ENCODE results near the gene RAB40C. TPM values are rescaled to one million over a fixed set of nuclear protein-coding genes. Genes with fewer than 3 reads are reported as not detected.

The RAB40C gene
- total RNA-seq, 2 donors from 2014 or later, result 11.1 to 13.5 TPM

GRCh38 chr16:558298-559020 lies 31.4 kb upstream of the RAB40C start:
- H3K36me3 ChIP-seq, result peaks cover 5% of the 10 kb centered on the region
- no peak for DNase-seq (ENCODE audit: low spot score)
- H3K4me3 ChIP-seq, result no peak overlapping the region
- H3K27ac ChIP-seq, result no peak overlapping the region
- TF ChIP-seq, protein P1, sequence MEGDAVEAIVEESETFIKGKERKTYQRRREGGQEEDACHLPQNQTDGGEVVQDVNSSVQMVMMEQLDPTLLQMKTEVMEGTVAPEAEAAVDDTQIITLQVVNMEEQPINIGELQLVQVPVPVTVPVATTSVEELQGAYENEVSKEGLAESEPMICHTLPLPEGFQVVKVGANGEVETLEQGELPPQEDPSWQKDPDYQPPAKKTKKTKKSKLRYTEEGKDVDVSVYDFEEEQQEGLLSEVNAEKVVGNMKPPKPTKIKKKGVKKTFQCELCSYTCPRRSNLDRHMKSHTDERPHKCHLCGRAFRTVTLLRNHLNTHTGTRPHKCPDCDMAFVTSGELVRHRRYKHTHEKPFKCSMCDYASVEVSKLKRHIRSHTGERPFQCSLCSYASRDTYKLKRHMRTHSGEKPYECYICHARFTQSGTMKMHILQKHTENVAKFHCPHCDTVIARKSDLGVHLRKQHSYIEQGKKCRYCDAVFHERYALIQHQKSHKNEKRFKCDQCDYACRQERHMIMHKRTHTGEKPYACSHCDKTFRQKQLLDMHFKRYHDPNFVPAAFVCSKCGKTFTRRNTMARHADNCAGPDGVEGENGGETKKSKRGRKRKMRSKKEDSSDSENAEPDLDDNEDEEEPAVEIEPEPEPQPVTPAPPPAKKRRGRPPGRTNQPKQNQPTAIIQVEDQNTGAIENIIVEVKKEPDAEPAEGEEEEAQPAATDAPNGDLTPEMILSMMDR (IDR thresholded peaks at IDR 0.05), result no peak
- H3K4me1 ChIP-seq, result peaks cover 0 to 14% of the 10 kb centered on the region in 2 donors
- peaks cover 9 to 16% of the 10 kb centered on the region in 2 donors for H3K27me3 ChIP-seq
- H3K9me3 ChIP-seq, result no peaks in the 10 kb centered on the region

DNA sequence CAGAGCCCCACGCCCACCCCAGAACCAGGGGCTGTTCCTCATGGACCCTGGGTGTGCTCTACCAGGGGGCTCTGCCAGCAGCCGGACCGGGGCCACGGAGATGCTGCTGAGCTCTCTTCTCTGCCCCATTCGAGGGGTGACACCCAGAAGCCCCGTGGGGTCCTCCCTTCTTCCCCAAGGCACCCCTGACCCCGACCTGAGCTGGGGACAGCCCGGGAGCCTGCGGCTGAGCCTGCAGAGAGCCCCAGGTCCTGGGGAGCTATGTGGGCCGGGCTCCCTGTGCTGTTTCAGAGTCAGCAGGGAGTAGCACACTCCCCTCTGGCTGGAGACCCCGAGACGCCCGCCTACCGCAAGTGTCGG lies 30.9 kb upstream of the RAB40C start:
- Histone ChIP-seq H3K4me3 (no peak overlapping the region), H3K4me1 (peaks cover 0 to 14% of the 10 kb centered on the region in 2 donors), H3K9me3 (no peaks in the 10 kb centered on the region), H3K27me3 (peaks cover 9 to 16% of the 10 kb centered on the region in 2 donors), H3K27ac (no peak overlapping the region), H3K36me3 (no peaks in the 10 kb centered on the region)
- DNase-seq (ENCODE audit: low spot score), result no peak
- TF ChIP-seq, protein P1 (IDR thresholded peaks at IDR 0.05), result no peak

DNA sequence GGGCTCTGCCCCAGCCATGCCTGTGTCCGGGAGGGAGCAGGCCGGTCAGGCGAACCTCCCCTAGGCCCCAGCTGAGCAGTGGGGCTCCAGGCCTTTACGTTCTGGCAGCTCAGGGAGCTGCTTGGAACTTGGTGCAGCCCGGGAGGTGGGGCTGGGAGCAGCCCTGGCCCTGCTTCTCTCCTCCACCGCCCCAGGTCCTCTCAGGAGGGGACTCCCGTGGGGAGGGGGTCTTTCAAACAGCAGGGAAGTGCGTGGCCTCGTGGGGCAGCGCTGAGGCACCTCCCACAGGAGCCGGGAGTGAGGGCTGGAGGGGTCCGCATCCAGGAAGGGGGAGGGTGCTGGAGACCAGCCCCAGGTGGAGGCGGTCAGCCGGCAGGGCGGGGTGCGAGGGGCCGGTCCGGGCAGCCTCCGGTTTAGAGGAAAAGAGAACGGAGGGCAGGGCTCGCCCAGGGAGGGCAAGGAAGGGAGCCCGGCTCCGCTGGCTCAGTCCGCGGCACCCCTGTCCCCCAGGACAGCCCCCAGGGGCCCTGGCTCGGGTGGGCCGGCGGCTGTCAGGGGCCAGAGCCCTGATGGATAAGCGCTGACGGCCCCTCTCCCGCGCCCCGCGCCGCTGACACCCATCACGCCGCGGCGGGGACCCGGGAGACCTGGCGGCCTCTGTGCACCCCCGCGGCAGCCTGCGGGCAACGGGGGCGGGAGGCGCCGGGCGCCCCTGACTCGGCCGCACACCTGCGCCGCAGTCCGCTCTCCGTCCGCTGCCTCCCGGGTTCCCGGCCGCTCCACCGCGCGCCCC lies 30.3 kb upstream of the RAB40C start:
- no peaks in the 10 kb centered on the region for H3K36me3 ChIP-seq
- no peak for DNase-seq (ENCODE audit: low spot score)
- H3K4me1 ChIP-seq, result peaks cover 0 to 14% of the 10 kb centered on the region in 2 donors
- no peaks in the 10 kb centered on the region for H3K9me3 ChIP-seq
- TF ChIP-seq, protein P1 (IDR thresholded peaks at IDR 0.05), result no peak
- H3K27me3 ChIP-seq, result peaks cover 9 to 16% of the 10 kb centered on the region in 2 donors
- no peak overlapping the region for H3K27ac ChIP-seq
- no peak overlapping the region for H3K4me3 ChIP-seq

DNA sequence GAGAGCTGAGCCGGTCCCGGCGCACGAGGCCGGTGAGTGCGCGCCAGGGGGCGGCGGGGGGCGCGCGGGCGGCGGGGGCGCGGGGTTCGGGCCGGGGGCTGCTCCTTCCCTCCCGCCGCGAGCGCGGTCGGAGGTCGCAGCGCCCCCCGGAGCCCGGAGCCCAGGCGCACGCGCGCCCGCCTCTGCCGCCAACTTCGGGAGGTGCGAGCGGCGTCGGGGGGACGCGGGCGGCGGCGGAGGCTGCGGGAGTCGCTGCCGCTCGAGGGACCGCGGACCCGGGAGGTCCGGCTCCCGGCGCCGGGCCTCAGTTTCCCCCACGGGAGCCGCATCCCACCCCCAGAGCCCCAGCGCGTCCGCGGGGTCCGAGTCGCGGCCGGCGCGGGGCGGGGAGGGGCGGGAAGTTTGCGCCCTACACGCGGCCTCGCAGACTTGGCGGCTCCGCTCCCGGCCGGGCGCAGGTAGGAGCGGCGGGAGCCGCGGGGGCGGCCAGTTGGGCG lies 29.6 kb upstream of the RAB40C start, which contains the start of gene PRR35:
PRR35 (plus strand) TSS at position 191 of the 497 bp plus-strand sequence. CDS start 2,901 bp downstream, outside the sequence.
- no peak within 1 kb of the TSS for H3K27ac ChIP-seq
- H3K9me3 ChIP-seq, result no peaks in the 10 kb centered on the region
- H3K27me3 ChIP-seq, result peaks cover 9 to 16% of the 10 kb centered on the region in 2 donors
- DNase-seq (ENCODE audit: low spot score), result no peak
- H3K4me1 ChIP-seq, result peaks cover 0 to 15% of the 10 kb centered on the region in 2 donors
- TF ChIP-seq, protein P1 (IDR thresholded peaks at IDR 0.05), result no peak
- H3K4me3 ChIP-seq, result no peak within 1 kb of the TSS
- no peaks in the 10 kb centered on the region for H3K36me3 ChIP-seq

GRCh38 chr16:560701-561412 lies 29.0 kb upstream of the RAB40C start:
- no peaks in the 10 kb centered on the region for H3K9me3 ChIP-seq
- H3K27me3 ChIP-seq, result peaks cover 9 to 16% of the 10 kb centered on the region in 2 donors
- H3K27ac ChIP-seq, result no peak overlapping the region
- no peak overlapping the region for H3K4me3 ChIP-seq
- H3K36me3 ChIP-seq, result no peaks in the 10 kb centered on the region
- DNase-seq (ENCODE audit: low spot score), result no peak
- peaks cover 0 to 21% of the 10 kb centered on the region in 2 donors for H3K4me1 ChIP-seq
- TF ChIP-seq, protein P1 (IDR thresholded peaks at IDR 0.05), result no peak
